Gastroesophageal sphincter (tissue), 3 donors: ENCODE measurements around the gene WDR45B.
"Not testable (repeated sequence)": the region's sequence is repeated elsewhere in the genome, so short reads cannot be mapped to it uniquely, and the experiment has no call there.

Source experiments
- POLR2A ChIP-seq, 2 donors: fragments of 450-650 bp; IDR thresholded peaks; one replicate each; pipeline ENCODE4 v1.6.1; 2017; ENCODE audit warnings: antibody characterized with exemption in 2 of 2, mild to moderate bottlenecking in 2 of 2, moderate library complexity in 1 of 2
- POLR2AphosphoS5 ChIP-seq: sonication (generic); formaldehyde crosslinking; IDR thresholded peaks from one replicate; pipeline ENCODE4 v1.6.1; 2017; ENCODE audit warnings: antibody characterized with exemption
- TF ChIP-seq, protein P1 (sequence below), 4 experiments: fragments of 200-600 bp in 2 of 4; fragments of 450-650 bp in 2 of 4; sonication (generic) in 1 of 4; IDR thresholded peaks; one replicate each; pipeline ENCODE4 v1.5.1; 2017 to 2019; ENCODE audit warnings: antibody characterized with exemption in 4 of 4, mild to moderate bottlenecking in 2 of 4, moderate library complexity in 2 of 4

DNA sequence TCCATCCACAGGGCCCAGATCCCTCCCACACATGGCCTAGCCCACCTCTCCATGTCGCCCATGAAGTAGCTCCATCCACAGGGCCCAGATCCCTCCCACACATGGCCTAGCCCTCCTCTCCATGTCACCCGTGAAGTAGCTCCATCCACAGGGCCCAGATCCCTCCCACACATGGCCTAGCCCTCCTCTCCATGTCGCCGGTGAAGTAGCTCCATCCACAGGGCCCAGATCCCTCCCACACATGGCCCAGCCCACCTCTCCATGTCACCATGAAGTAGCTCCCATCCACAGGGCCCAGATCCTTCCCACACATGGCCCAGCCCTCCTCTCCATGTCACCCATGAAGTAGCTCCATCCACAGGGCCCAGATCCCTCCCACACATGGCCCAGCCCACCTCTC lies 68.3 kb downstream of the WDR45B start:
- TF ChIP-seq, protein P1, sequence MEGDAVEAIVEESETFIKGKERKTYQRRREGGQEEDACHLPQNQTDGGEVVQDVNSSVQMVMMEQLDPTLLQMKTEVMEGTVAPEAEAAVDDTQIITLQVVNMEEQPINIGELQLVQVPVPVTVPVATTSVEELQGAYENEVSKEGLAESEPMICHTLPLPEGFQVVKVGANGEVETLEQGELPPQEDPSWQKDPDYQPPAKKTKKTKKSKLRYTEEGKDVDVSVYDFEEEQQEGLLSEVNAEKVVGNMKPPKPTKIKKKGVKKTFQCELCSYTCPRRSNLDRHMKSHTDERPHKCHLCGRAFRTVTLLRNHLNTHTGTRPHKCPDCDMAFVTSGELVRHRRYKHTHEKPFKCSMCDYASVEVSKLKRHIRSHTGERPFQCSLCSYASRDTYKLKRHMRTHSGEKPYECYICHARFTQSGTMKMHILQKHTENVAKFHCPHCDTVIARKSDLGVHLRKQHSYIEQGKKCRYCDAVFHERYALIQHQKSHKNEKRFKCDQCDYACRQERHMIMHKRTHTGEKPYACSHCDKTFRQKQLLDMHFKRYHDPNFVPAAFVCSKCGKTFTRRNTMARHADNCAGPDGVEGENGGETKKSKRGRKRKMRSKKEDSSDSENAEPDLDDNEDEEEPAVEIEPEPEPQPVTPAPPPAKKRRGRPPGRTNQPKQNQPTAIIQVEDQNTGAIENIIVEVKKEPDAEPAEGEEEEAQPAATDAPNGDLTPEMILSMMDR (IDR thresholded peaks at IDR 0.05), result not testable (repeated sequence)
- not testable (repeated sequence) for TF ChIP-seq POLR2A (IDR thresholded peaks at IDR 0.05); POLR2AphosphoS5
